Measurements from ENCODE around the gene KCNMB2.

GRCh38 chr3:178844916-178845315, 308.7 kb downstream of the KCNMB2 start:
- TF ChIP-seq POLR2A (IDR thresholded peaks at IDR 0.05): no peak
- TF ChIP-seq CTCF (IDR thresholded peaks at IDR 0.05): no peak
